ENCODE data around the gene SCGB1D4. TPM values are rescaled to one million over a fixed set of nuclear protein-coding genes. Genes with fewer than 3 reads are reported as not detected.

The SCGB1D4 gene
- polyA plus RNA-seq, 1 donor (not counting 4 experiments of a cell fraction or from before 2014, with no cell fraction given): not detected

- Histone ChIP-seq H3K27ac (ENCODE audit: control insufficient read depth, insufficient read depth, low read length) (no peak overlapping the region), H3K27me3 (ENCODE audit: control insufficient read depth, extremely low read depth, insufficient read depth, low read length) (no peaks in the 10 kb centered on the region), H3K79me2 (ENCODE audit: control insufficient read depth, insufficient read depth, low read length) (no peaks in the 10 kb centered on the region), H3K4me1 (ENCODE audit: control insufficient read depth, extremely low read depth, insufficient read depth, low read length) (no peaks in the 10 kb centered on the region), H3K9ac (ENCODE audit: control insufficient read depth, extremely low read depth, insufficient read depth, low read length) (no peak overlapping the region), H3K4me2 (ENCODE audit: control insufficient read depth, extremely low read depth, insufficient read depth, low read depth, low read length) (no peak overlapping the region), H2AFZ (ENCODE audit: control insufficient read depth, low read length) (no peak overlapping the region), H3K9me1 (ENCODE audit: control insufficient read depth, extremely low read depth, insufficient read depth, low read length) (no peaks in the 10 kb centered on the region), H3K36me3 (ENCODE audit: control insufficient read depth in 2 of 2, extremely low read depth in 1 of 2, insufficient read depth in 2 of 2, low read length in 2 of 2) (no peaks in the 10 kb centered on the region), H4K20me1 (ENCODE audit: control insufficient read depth, extremely low read depth, insufficient read depth, low read length) (no peaks in the 10 kb centered on the region), H3K9me3 (ENCODE audit: control insufficient read depth, low read depth, low read length) (no peaks in the 10 kb centered on the region), H3K4me3 (ENCODE audit: control insufficient read depth in 2 of 3, extremely low read depth in 1 of 3, insufficient read depth in 2 of 3, low read depth in 1 of 3, low read length in 3 of 3) (no peak overlapping the region)
- FAIRE-seq: no peak
- DNase-seq (ENCODE audit: low read depth, low spot score): no peak
- TF ChIP-seq EZH2 (IDR thresholded peaks at IDR 0.05; ENCODE audit: low read length): no peak
- TF ChIP-seq, protein P1, sequence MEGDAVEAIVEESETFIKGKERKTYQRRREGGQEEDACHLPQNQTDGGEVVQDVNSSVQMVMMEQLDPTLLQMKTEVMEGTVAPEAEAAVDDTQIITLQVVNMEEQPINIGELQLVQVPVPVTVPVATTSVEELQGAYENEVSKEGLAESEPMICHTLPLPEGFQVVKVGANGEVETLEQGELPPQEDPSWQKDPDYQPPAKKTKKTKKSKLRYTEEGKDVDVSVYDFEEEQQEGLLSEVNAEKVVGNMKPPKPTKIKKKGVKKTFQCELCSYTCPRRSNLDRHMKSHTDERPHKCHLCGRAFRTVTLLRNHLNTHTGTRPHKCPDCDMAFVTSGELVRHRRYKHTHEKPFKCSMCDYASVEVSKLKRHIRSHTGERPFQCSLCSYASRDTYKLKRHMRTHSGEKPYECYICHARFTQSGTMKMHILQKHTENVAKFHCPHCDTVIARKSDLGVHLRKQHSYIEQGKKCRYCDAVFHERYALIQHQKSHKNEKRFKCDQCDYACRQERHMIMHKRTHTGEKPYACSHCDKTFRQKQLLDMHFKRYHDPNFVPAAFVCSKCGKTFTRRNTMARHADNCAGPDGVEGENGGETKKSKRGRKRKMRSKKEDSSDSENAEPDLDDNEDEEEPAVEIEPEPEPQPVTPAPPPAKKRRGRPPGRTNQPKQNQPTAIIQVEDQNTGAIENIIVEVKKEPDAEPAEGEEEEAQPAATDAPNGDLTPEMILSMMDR (optimal IDR thresholded peaks at IDR 0.05 in 1 of 3, IDR thresholded peaks at IDR 0.05 in 1 of 3, conservative IDR thresholded peaks at IDR 0.05 in 1 of 3; ENCODE audit: extremely low read depth in 1 of 3, insufficient read depth in 2 of 3, low read length in 3 of 3): no peak
- dilution Hi-C loops (cut with MboI; ENCODE audit: extremely low pct_ligation_motif_present, low sequenced_read_pairs): no loop called here
Observed at GRCh38 chr11:62322524-62322923, 23.6 kb upstream of the SCGB1D4 start.

DNA sequence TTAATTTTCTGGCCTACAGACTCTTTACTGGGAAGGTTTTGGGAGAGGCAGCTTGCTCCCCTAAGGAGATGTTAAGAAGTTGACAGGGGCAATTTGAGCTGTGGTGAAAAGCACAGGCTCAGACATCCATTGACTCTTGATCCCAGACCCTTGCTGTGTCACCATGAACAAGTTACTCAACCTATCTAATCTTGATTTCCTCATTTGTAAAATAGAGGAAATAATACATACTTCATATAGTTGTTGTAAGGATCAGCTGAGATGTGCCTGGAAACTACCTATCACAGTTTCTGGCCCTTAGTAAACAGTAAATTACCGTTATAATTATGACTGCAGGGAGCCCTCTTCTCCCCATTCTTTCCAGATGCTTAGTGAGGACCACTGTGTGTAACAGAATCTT lies 16.6 kb upstream of the SCGB1D4 start:
- no peaks in the 10 kb centered on the region for H3K9me1 ChIP-seq (ENCODE audit: control insufficient read depth, extremely low read depth, insufficient read depth, low read length)
- H3K4me3 ChIP-seq (ENCODE audit: control insufficient read depth in 2 of 3, extremely low read depth in 1 of 3, insufficient read depth in 2 of 3, low read depth in 1 of 3, low read length in 3 of 3): no peak overlapping the region
- H3K27ac ChIP-seq (ENCODE audit: control insufficient read depth, insufficient read depth, low read length): no peak overlapping the region
- H3K4me2 ChIP-seq (ENCODE audit: control insufficient read depth, extremely low read depth, insufficient read depth, low read depth, low read length): no peak overlapping the region
- dilution Hi-C loops (cut with MboI; ENCODE audit: extremely low pct_ligation_motif_present, low sequenced_read_pairs): no loop called here
- H3K9ac ChIP-seq (ENCODE audit: control insufficient read depth, extremely low read depth, insufficient read depth, low read length): no peak overlapping the region
- H3K79me2 ChIP-seq (ENCODE audit: control insufficient read depth, insufficient read depth, low read length): no peaks in the 10 kb centered on the region
- no peak for DNase-seq (ENCODE audit: low read depth, low spot score)
- H2AFZ ChIP-seq (ENCODE audit: control insufficient read depth, low read length): no peak overlapping the region
- peaks cover 3% of the 10 kb centered on the region for H3K27me3 ChIP-seq (ENCODE audit: control insufficient read depth, extremely low read depth, insufficient read depth, low read length)
- H3K9me3 ChIP-seq (ENCODE audit: control insufficient read depth, low read depth, low read length): no peaks in the 10 kb centered on the region
- TF ChIP-seq, protein P1 (optimal IDR thresholded peaks at IDR 0.05 in 1 of 3, IDR thresholded peaks at IDR 0.05 in 1 of 3, conservative IDR thresholded peaks at IDR 0.05 in 1 of 3; ENCODE audit: extremely low read depth in 1 of 3, insufficient read depth in 2 of 3, low read length in 3 of 3): no peak
- TF ChIP-seq EZH2 (IDR thresholded peaks at IDR 0.05; ENCODE audit: low read length): no peak
- H4K20me1 ChIP-seq (ENCODE audit: control insufficient read depth, extremely low read depth, insufficient read depth, low read length): no peaks in the 10 kb centered on the region
- H3K36me3 ChIP-seq (ENCODE audit: control insufficient read depth in 2 of 2, extremely low read depth in 1 of 2, insufficient read depth in 2 of 2, low read length in 2 of 2): no peaks in the 10 kb centered on the region
- FAIRE-seq: no peak
- H3K4me1 ChIP-seq (ENCODE audit: control insufficient read depth, extremely low read depth, insufficient read depth, low read length): no peaks in the 10 kb centered on the region
